Measurements from ENCODE around the gene RAB3C. TPM values are rescaled to one million over a fixed set of nuclear protein-coding genes. Genes with fewer than 3 reads are reported as not detected.

RAB3C gene
- total RNA-seq, 1 donor from 2014 or later: 16.1 TPM

- H3K4me1 Mint-ChIP-seq (ENCODE audit: unreplicated experiment): peaks cover 3% of the 10 kb centered on the region
- H3K9me3 Mint-ChIP-seq (ENCODE audit: unreplicated experiment): no peaks in the 10 kb centered on the region
- no peak for TF ChIP-seq CTCF (IDR thresholded peaks at IDR 0.05; ENCODE audit: unreplicated experiment)
- H3K27ac Mint-ChIP-seq (ENCODE audit: unreplicated experiment): no peak overlapping the region
- H3K4me3 Mint-ChIP-seq (ENCODE audit: unreplicated experiment): no peak overlapping the region
- no peaks in the 10 kb centered on the region for H3K27me3 Mint-ChIP-seq (ENCODE audit: unreplicated experiment)
- DNase-seq (ENCODE audit: low spot score): no peak
- H3K36me3 Mint-ChIP-seq (ENCODE audit: low read depth, unreplicated experiment): no peaks in the 10 kb centered on the region
Observed at GRCh38 chr5:58724992-58725391, 142.1 kb downstream of the RAB3C start.

- no peaks in the 10 kb centered on the region for H3K4me1 Mint-ChIP-seq (ENCODE audit: unreplicated experiment)
- H3K9me3 Mint-ChIP-seq (ENCODE audit: unreplicated experiment): no peaks in the 10 kb centered on the region
- H3K27me3 Mint-ChIP-seq (ENCODE audit: unreplicated experiment): no peaks in the 10 kb centered on the region
- H3K4me3 Mint-ChIP-seq (ENCODE audit: unreplicated experiment): no peak overlapping the region
- DNase-seq (ENCODE audit: low spot score): no peak
- no peak for TF ChIP-seq CTCF (IDR thresholded peaks at IDR 0.05; ENCODE audit: unreplicated experiment)
- H3K36me3 Mint-ChIP-seq (ENCODE audit: low read depth, unreplicated experiment): no peaks in the 10 kb centered on the region
- no peak overlapping the region for H3K27ac Mint-ChIP-seq (ENCODE audit: unreplicated experiment)
Observed at GRCh38 chr5:58731641-58732040, 148.8 kb downstream of the RAB3C start.

GRCh38 chr5:58735637-58736036 lies 152.8 kb downstream of the RAB3C start:
- Mint-ChIP-seq H3K27me3 (ENCODE audit: unreplicated experiment) (no peaks in the 10 kb centered on the region), H3K36me3 (ENCODE audit: low read depth, unreplicated experiment) (no peaks in the 10 kb centered on the region), H3K27ac (ENCODE audit: unreplicated experiment) (no peak overlapping the region), H3K4me3 (ENCODE audit: unreplicated experiment) (no peak overlapping the region), H3K9me3 (ENCODE audit: unreplicated experiment) (no peaks in the 10 kb centered on the region), H3K4me1 (ENCODE audit: unreplicated experiment) (no peaks in the 10 kb centered on the region)
- DNase-seq (ENCODE audit: low spot score): no peak
- TF ChIP-seq CTCF (IDR thresholded peaks at IDR 0.05; ENCODE audit: unreplicated experiment): no peak

GRCh38 chr5:58736214-58736613 lies 153.3 kb downstream of the RAB3C start:
- Mint-ChIP-seq H3K27ac (ENCODE audit: unreplicated experiment) (no peak overlapping the region), H3K4me1 (ENCODE audit: unreplicated experiment) (no peaks in the 10 kb centered on the region)

GRCh38 chr5:58737671-58738070 lies 154.8 kb downstream of the RAB3C start:
- H3K4me1 Mint-ChIP-seq (ENCODE audit: unreplicated experiment): no peaks in the 10 kb centered on the region
- no peak overlapping the region for H3K27ac Mint-ChIP-seq (ENCODE audit: unreplicated experiment)
- DNase-seq (ENCODE audit: low spot score): no peak
- no peaks in the 10 kb centered on the region for H3K36me3 Mint-ChIP-seq (ENCODE audit: low read depth, unreplicated experiment)
- no peaks in the 10 kb centered on the region for H3K27me3 Mint-ChIP-seq (ENCODE audit: unreplicated experiment)
- H3K9me3 Mint-ChIP-seq (ENCODE audit: unreplicated experiment): no peaks in the 10 kb centered on the region
- H3K4me3 Mint-ChIP-seq (ENCODE audit: unreplicated experiment): no peak overlapping the region
- TF ChIP-seq CTCF (IDR thresholded peaks at IDR 0.05; ENCODE audit: unreplicated experiment): no peak

More at GRCh38 chr5:58736214-58736613, 153.3 kb downstream of the RAB3C start:
- DNase-seq (ENCODE audit: low spot score): no peak
- H3K36me3 Mint-ChIP-seq (ENCODE audit: low read depth, unreplicated experiment): no peaks in the 10 kb centered on the region
- TF ChIP-seq CTCF (IDR thresholded peaks at IDR 0.05; ENCODE audit: unreplicated experiment): no peak
- H3K4me3 Mint-ChIP-seq (ENCODE audit: unreplicated experiment): no peak overlapping the region
- no peaks in the 10 kb centered on the region for H3K9me3 Mint-ChIP-seq (ENCODE audit: unreplicated experiment)
- H3K27me3 Mint-ChIP-seq (ENCODE audit: unreplicated experiment): no peaks in the 10 kb centered on the region
